Right hindlimb (tissue), 1 donor: ENCODE results near the gene ADAMTS3.

ENCODE experiments used
- DNase-seq: peaks from one replicate; pipeline ENCODE4 v3.0.0-alpha.2; 2018

ADAMTS3 gene

DNA sequence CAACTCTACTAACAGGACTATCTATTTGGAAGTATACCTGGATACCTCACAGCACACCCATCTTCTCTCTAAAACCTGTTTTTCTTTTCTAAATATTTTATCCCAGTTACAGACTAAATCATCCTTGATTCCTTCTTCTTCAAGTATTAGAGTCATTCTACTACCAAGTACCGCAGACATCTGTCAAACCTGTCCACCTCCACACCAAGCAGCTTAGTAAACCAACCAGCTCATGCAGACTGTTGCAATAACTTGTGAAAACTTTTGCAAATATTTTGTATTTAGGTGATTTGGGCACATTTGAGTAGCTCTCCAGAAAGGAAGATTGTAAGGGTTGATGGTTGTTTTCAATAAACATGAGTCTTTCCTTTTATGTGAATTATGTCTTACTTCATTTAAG, 238.6 kb downstream of the ADAMTS3 start:
- DNase-seq, result no peak

DNA sequence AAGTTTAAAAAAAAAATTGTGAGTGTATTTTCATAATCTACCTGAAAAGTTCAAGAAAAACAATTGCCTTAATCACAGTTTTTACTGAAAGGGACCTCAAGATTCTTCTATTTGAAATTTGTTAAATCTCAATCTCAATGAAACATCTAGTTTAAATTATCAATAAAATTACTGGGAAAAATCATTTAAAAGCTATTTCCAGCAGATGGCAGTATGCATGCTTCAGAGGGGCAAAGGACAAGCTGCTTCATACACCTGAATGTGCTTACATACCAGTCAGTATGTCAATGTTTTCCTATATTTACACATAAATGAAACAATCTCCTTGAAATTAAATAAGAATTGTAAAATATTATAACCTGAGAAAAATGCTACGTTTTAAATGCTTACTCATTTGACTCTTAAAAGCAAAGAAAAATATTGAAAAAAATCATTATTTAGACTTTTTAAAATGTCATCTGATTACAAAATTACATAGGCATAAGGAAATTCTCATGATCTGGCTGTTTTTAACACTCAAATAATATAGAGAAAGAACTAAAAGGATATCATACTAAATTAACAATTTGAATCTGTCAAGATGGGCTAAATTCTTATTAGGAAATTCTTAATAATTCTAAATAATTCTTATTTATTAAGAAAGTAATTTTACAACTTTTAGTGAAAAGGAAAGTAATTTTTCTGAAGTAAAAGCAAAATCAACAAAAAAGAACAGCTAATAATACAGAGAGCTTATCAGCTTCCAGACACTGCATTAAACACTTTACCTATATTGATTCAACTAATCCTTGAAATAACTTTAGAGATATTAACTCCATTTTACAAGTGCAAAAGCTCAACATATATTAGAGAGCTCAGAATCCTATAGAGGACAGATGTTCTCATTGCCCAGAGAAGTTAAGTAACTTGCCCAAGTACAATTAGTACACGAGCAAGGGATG, 242.1 kb downstream of the ADAMTS3 start:
- DNase-seq, result no peak

DNA sequence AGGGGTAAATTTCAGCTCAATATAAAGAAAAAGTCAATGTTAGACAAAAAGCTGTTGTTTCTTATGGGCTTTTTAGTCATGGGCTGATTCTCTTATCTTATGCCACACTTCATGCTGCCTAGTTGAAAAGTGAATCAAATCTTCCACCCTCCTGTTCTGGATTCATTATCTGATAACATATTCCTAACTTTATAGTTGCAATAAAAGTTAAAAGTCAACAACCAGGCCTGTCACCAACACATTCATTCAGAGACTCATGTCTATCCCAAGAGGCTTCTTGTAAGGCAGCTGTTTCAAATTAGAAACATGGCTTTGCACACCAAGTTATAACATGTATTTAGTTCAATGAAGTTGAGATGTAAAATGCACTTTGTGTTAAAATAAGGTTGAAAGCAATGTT, 243.8 kb downstream of the ADAMTS3 start:
- DNase-seq, result no peak

DNA sequence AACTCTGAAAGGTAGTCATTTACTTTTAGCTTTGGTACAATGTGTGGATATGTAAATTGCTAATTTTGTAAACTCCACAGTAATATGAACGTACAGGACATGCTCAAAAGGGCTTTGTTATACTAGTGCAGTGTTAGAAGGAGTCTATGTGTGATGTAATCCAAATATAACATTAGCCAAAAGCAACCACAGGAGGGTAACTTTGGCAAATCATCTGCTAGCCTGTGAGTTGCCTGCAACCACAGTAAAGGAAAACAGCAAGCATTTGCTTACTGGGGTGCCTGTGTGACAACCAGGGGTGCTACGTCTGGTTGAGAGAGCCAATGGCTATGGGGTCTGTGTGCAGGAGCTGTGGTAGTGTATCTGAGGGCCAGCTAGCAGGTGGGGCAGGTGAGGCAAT, 245.8 kb downstream of the ADAMTS3 start:
- DNase-seq, result no peak

DNA sequence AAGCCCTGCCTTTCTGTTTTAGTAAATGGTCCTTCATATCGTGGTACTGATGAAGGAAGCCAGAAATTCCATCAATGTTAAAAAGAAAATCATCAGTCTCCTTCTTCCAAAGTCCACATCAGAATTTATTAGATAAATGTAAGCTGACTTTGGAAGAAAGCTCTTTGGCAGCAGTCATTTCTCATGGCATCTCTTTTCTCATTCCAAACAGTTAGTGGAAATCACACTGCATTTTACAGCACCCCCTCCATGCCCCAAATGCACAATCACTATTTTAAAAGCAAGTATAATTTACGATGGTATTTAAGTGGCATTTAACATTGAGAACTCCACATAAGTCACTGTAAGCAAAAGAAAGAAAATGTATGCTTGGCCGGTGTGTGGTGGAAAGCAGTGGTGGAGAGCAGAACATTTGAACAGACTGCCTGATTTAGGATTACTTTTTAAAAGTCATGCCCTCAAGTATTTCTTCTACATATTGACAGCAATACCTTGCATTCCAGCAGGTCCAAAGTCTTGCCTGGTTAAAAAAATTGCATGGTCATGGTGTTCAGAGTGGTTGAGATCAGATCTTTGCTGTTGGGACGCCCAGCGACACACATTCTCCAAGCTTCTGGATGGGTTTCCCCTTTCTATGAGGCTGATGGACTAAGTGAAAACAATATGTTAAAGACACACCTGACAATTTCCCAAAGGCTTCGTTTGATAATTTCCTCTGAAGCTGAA, 248.6 kb downstream of the ADAMTS3 start:
- DNase-seq, result no peak

DNA sequence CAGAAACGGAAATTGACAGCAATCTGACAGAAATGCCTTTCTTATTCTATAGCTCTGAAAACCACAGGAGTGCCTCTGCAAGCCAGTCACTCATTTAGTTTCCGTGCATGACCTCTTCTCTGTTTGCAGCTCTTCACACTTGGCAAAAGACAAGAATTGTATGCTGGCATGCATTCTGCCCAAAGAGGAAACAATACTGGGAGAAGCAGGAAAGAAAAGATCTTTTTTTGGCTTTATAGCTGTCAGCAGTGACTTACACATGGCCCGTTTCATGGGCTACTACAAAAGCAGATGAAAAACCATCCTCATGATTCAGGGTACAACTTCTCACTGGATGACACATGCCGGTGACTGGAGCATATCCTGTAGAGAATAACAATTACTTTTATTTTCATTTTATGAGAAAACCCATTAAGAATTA, 249.4 kb downstream of the ADAMTS3 start:
- no peak for DNase-seq

DNA sequence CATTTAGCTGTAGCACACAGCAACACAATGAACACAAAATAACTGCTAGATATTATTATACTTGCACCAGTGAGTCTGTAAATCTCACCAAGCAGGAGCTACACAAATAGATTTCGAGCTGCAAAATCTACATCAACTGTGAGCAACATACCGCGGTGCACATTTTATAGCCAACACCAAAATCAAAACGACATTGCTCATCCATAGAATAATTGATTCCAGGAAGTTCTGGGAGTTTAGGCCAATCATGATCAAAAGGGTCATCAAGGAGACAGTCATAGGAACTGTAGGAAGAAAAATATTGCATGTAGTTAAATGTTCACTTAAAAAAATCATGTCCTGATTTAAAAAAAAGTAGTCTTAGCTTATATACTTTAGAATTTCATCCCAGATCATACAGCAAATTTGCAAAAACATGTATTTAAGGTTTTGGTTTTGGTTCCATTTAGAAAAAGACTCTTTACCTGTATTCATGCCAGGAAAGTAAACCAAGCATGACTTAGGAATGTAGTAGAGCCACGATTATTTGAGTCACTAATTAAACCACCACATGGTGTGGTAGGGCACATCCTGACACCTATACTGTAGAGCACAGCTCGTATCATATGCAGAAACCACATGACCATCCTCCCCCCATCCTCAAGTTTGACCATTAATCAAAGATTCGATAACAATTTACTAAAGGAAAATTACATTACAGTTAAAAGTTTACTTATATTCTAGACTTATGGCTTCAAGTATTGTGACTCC, 250.4 kb downstream of the ADAMTS3 start:
- DNase-seq, result no peak

DNA sequence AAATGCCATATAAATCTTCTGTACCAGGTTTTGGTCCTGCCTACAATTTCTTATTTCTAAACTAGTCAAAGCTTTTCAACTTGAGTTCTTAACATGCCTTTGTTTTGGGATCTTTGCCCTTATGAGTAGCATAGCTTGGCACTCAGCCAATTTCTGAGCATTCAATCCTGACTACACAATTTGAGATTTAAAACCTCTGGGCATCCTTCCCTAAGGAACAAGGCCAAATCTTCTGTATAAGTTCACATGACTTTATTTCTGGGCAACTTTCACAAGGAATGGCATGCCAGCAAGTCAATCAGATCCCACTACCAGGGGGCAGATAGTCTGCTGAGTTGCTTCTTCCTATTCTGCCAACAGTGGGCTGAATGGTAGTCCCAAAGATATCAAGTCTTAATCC, 254.2 kb downstream of the ADAMTS3 start:
- peak; percentile 30 for DNase-seq

DNA sequence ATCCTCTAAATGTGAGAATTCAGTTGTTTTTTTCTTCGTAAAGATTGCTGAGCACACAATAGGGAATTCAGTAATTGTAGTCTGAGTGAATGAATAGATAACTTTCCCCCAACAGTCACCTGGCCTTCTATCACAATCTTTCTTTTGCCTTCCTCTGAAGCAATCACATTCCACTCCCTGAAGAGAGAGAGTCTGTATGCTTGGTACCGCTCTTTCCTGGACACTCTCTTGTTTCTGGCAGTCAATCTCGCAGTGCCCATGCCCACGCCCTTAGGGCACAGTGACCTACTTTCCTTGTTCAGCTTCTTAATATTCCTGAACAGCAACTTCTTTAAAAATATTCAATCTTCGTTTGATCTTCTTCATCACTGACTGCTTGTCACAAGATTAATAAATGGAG, 255.9 kb downstream of the ADAMTS3 start:
- no peak for DNase-seq

DNA sequence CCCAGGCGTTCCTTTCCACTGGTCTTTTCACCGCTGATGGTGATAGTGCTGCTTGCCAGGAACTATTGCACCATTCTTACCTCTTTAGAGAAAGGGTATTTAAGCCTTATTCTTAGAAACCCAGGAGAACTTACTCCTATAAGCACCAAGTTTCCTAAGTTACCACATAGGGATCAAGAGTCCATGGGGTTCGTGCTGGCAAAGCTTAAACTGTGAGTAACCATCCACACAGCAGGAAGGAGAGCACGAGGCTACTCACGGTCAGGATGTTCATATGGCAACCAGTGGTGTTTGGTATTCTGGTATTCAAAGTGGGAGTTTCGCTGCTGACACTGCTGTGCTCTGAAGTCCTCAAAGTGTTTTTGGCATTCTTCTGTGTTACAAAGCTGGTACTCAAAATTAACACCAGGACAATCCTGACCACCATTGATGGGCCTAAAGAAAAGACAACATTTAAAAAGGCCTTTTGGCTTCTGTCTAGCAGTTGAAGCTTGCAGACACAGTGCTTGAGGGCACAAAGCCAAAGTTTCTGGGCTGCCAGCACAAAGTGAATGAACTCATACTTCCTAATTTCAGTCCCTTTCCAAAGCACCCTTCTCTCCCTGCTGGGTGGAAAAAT, 256.9 kb downstream of the ADAMTS3 start:
- peak; percentile 84 for DNase-seq

DNA sequence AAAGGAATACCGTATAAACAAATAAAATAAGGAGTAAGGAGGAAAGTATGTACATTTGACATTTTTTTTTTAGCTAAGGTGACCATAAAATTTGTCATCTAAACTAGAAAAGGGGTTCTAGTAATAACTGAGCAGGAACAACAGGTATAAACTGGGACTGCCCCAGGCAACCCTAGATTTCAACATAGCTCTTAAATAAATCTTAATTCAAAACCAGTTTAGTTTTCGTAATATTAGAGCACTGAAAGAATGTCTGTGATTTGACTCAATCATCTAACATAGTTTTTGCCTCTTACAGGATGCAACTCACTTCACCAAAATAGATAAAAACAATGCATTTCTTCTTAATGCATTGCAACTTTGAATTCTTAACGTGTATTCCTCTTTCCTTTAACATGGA, 257.7 kb downstream of the ADAMTS3 start:
- no peak for DNase-seq

DNA sequence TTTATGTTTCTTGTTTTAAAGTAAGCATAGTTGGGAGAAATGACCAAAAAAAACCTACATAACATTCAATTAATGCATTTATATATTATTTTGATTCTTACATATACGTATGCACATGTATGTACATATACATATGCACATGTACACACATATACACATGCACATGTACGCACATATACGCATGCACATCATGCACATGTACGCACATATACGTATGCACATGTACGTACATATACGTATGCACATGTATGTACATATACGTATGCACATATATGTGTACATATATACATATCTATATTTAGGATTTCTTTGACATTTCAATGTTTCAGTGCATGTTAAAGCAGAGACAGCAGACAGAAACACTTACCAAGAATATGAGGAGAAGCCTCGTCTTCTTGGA, 263.4 kb downstream of the ADAMTS3 start:
- no peak for DNase-seq

DNA sequence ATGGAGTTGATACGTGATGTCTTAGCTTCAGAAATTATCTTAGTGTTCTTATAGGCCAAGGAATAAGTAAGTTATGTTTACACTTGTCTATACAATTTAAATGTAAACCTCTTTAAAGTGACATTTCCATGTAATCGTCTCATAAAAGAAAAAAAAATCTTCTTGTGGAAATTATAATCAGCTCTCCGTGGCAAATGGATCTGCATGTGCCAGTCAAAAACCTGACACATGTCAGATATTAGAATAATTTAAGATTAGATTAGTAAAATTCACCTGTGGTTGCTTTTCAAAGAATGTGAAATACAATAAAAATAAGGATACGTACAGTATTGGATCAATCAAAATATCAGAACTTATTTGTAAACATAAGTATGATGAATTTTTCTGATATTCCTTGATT, 263.9 kb downstream of the ADAMTS3 start:
- DNase-seq, result no peak

DNA sequence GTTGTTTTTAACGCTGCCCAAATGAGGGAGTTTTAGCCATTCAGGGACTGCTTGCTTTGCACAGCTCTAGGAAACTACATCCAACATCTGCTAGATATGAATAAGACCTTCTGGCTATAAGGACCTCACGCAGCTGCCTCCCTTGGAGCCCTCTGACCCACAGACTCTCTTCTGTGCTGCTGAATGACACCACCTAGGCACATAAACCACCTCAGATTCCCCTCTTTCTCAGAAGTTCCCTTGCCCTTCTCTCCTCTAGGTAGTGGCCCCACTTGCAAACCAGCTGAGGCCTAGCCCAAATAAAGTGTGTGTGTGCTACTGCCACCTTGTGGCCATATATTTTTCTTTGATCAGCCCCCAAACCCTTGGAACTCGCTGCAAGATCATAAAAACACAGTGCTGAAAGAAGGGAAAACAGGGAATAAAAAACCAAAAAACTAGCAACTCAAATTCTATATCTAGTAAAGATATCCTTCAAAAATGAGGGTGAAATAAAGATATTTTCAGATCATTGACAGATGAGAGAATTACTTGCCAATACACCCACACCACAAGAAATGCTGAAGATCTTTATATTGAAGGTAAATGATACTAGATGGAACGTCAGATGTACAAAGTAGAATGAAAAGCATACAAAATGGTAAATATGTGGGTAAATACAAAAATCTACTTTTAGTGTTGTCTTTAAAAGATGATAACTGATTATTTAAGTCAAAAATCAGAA, 265.9 kb downstream of the ADAMTS3 start:
- DNase-seq, result no peak

DNA sequence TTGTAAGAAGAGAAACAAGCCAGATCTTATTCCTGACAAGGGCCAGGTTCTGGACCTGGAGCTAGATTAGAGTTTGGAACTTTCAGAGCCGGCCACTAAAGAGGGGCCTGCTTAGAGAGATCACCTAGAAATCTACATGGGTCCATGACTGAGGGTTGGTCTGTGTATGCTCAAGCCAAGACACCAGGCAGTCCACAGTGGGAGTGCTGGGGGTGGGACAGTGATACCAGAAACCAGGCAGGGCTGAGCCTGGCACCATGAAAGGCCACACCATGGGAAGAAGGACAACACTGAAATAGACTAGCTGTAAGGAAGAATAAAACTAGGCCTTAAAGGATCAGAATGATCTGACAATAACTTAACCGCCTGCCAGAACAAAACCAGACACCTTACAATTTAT, 267.3 kb downstream of the ADAMTS3 start:
- DNase-seq, result no peak

DNA sequence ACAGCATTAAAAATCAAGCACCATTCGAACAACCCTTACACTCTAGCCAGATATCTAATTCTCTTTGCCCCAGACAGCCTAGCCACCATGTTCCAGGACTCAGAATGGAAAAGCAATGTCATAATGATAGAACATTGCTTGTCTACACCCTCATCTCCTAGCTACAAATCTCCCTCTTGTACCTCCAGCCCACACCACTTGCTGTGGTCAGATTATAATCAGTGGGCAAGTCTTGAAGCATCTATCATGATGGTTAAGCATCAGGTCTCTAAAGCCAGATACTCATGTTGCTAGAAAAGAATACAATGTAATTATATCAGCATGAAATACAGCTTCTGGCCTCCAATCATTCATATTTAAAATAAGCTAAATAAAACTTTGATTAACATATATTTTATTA, 268.9 kb downstream of the ADAMTS3 start:
- DNase-seq, result no peak

DNA sequence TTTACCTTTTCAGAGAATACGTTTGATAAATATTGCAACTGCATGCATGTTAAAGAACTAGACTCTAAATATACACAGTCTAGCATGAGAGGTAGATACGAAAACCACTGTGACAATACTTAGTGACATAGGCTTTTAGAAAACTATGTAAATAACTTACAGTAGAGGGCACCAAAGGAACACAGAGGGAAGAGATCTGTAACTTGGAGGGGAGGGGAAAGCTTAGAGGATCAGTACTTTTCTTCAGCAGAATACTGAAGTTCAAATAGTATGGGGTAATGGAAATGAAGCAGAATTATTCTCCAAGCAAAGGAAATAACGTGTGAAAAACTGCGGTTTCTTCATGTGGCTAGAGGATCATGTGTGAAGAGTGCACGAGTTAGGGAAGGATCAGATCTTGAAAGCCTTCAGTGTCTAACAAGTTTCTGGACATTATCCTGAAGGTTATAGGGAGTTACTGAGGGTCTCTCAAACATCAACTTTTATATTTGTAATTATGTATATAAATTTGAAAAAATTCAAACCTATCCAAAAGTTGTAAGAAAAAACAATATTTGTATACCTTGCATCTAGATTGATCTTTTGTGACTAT, 273.0 kb downstream of the ADAMTS3 start:
- DNase-seq, result no peak

DNA sequence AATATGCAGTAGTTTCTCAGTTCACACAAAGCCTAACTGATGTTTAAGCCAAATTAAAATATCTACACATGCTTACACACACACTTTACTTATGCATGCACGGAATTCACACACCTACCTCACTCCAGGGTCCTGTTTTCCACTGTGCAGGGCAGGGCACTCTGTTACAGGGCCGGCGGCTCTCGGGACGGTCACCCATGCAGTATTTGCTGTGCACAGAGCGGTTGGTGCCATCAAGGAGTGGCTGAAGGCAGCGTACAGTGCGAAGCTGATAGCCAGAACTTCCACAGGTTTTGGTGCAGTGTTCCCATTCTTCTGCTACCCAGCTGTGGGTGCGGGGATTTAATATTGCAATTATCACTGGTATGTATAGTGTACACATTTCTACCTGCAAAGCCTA, 278.3 kb downstream of the ADAMTS3 start:
- no peak for DNase-seq

DNA sequence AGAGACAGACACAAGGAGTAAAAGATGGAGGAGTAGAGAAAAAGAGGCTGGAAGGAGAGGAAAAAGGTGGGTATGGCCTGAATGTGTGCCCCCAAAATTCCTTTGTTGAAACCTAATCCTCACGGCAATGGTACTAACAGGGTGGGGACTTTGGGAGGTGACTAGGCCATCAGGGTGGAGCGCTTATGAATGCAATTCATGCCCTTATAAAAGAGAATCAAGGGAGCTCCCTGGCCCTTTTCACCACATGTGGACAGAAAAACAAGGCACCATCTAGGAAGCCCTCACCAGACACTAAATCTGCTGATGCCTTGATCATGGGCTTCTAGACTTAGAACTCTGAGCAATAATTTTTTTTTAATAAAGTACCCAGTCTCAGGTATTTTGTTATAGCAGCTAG, 282.1 kb downstream of the ADAMTS3 start:
- no peak for DNase-seq

DNA sequence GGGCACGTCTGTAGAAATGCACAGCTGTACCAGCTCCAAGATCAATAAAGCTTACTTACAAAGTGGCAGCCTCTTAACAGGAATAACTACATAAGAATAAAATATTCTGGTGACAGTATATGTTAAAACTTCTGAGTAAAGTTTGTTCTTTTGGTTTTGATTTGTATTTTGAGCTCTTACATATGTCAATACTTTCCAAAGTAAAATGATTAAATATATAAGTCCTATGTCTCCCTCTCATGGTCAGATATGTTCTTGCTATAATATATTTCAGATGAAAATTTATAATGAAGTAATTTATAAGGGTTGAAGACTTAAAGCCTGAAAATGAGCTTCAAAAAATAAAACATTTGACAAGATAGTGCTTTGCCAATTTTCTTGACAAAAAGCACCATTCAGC, 282.8 kb downstream of the ADAMTS3 start:
- DNase-seq, result no peak

DNA sequence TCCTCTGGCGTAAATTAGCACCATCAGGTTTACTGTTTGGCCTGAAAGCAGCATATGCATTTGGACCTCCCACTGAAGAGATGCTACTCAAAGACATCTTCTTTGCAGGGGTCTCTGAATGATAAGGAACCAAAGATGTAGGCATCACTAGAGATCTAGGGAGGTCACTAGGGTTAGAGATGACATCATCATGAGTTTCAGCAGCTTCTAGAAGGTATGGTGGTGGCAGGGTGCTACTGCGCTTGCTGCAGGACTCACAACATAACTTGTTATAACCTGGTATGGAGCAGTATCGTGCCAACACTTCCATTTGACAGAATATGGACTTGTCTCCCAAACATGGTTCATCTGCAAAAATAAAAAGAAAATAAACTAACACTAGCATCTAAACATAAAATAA, 285.7 kb downstream of the ADAMTS3 start:
- DNase-seq, result no peak

DNA sequence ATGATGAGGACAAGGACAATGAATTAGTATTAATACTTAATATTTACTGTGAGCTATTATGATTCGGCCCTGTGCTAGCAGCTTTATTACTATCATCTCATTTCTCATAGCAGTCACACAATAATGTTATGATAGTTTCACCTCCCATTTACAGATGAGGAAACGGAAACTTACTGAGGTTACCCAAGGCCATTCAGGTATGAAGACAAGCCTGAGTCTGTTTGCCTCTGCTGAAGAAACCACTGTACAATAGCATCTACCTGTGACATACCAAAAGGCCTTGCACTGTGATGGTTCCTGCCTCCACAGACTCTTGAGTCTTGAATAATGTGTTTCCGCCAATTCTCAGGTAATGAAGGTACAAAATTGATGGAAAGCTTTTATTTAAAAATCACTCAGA, 288.8 kb downstream of the ADAMTS3 start:
- DNase-seq, result no peak
